HCT116 (cell line): ENCODE measurements around the gene ZMYM2. TPM values are rescaled to one million over a fixed set of nuclear protein-coding genes. Genes with fewer than 3 reads are reported as not detected.

Experiments
- ATAC-seq: fragments of 200-7000 bp; cut with Tn5 transposase; 2 replicates; pipeline ENCODE4 v1.9.1; 2020; ENCODE audit warnings: mild to moderate bottlenecking, moderate library complexity
- BruUV-seq: library from RNA; stranded (reverse); fragments of 400-500 nt; replicated peaks from 2 replicates; lab custom pipeline; 2021; lab: Mats Ljungman, UMichigan
- CTCF ChIA-PET: fragments of 300-600 bp; sonication (Branson Sonifier 250); formaldehyde crosslinking; loops from one replicate; lab custom pipeline; 2021; ENCODE audit warnings: antibody characterized with exemption; lab: Charles Lee
- POLR2A ChIA-PET: fragments of 300-600, 350-600 bp; sonication (Branson Sonifier 250); formaldehyde crosslinking; loops from one replicate; lab custom pipeline; 2021; ENCODE audit warnings: antibody characterized with exemption; lab: Charles Lee
- RAD21 ChIA-PET, 2 experiments: fragments of 300-600 bp; sonication (Branson Sonifier 250); formaldehyde crosslinking; loops; one replicate each; lab custom pipeline; 2023; ENCODE audit warnings: low total read pairs in 2 of 2; ENCODE audit not compliant: uncharacterized antibody in 2 of 2, unreplicated experiment in 2 of 2, low non-redundant PET in 1 of 2; lab: Charles Lee
- DNase-seq: peaks from one replicate; pipeline ENCODE4 v3.0.0-alpha.2; 2010; ENCODE audit warnings: low read depth, low spot score
- H2AFZ ChIP-seq: fragments of 200-600 bp; shearing (Covaris generic), sonication (generic); 2 replicates; pipeline ENCODE4 v1.6.1; 2017; ENCODE audit warnings: low read depth, mixed run types, mixed read lengths, antibody characterized with exemption, low read length; ENCODE audit not compliant: poor library complexity, severe bottlenecking
- H3K27ac ChIP-seq: 2 replicates; pipeline ENCODE4 v1.5.1; 2012; ENCODE audit warnings: low read depth, low read length
- H3K27me3 ChIP-seq: fragments of 200-600 bp; sonication (generic); 2 replicates; pipeline ENCODE4 v1.6.1; 2016; ENCODE audit warnings: mixed run types, low read length, mixed read lengths; ENCODE audit not compliant: insufficient read depth
- H3K36me3 ChIP-seq, 2 experiments: fragments of 200-500 bp in 1 of 2; fragments of 200-600 bp in 1 of 2; sonication (Bioruptor generic) in 1 of 2; sonication (generic) in 1 of 2; 2 replicates each; pipeline versions ENCODE4 v1.5.1 to v1.6.1; 2014 to 2016; ENCODE audit warnings: low read length in 2 of 2, inconsistent platforms in 1 of 2, mixed read lengths in 1 of 2, mixed run types in 1 of 2; ENCODE audit not compliant: insufficient read depth in 2 of 2, control insufficient read depth in 1 of 2
- H3K4me1 ChIP-seq, 2 experiments: fragments of 200-600 bp in 1 of 2; sonication (generic) in 1 of 2; 2 replicates each; pipeline versions ENCODE4 v1.5.1 to v1.6.1; 2012 to 2017; ENCODE audit warnings: low read length in 2 of 2, inconsistent platforms in 1 of 2, mild to moderate bottlenecking in 1 of 2, mixed read lengths in 1 of 2, mixed run types in 1 of 2, moderate library complexity in 1 of 2; ENCODE audit not compliant: insufficient read depth in 2 of 2, control insufficient read depth in 1 of 2
- H3K4me2 ChIP-seq: fragments of 200-600 bp; sonication (generic); 2 replicates; pipeline ENCODE4 v1.6.1; 2017; ENCODE audit warnings: mixed run types, low read length, mixed read lengths
- H3K4me3 ChIP-seq, 2 experiments: fragments of 200-600 bp in 1 of 2; sonication (generic) in 1 of 2; replicated peaks in 1 of 2; 2 replicates each; pipeline ENCODE4 v1.5.1; 2011 to 2016; ENCODE audit warnings: low read length in 2 of 2, control low read depth in 1 of 2, low read depth in 1 of 2, mild to moderate bottlenecking in 1 of 2, mixed read lengths in 1 of 2, mixed run types in 1 of 2
- H3K79me2 ChIP-seq: fragments of 200-600 bp; sonication (generic); 2 replicates; pipeline ENCODE4 v1.6.1; 2017; ENCODE audit warnings: mild to moderate bottlenecking, mixed run types, low read length, moderate library complexity, mixed read lengths; ENCODE audit not compliant: insufficient read depth
- H3K9ac ChIP-seq: fragments of 200-600 bp; sonication (generic); 2 replicates; pipeline ENCODE4 v1.6.1; 2016; ENCODE audit warnings: low read length, mixed read lengths
- H3K9me2 ChIP-seq: fragments of 200-600 bp; sonication (generic), shearing (Covaris generic); 2 replicates; pipeline ENCODE4 v1.6.1; 2017; ENCODE audit warnings: mixed run types, mild to moderate bottlenecking, moderate library complexity; ENCODE audit not compliant: insufficient read depth
- H3K9me3 ChIP-seq, 2 experiments: fragments of 200-500 bp in 1 of 2; fragments of 200-600 bp in 1 of 2; sonication (Bioruptor generic) in 1 of 2; sonication (generic) in 1 of 2; 2 replicates each; pipeline ENCODE4 v1.6.1; 2014 to 2017; ENCODE audit warnings: low read length in 2 of 2, mixed read lengths in 2 of 2, inconsistent platforms in 1 of 2, low read depth in 1 of 2, mild to moderate bottlenecking in 1 of 2, mixed run types in 1 of 2, moderate library complexity in 1 of 2; ENCODE audit not compliant: control insufficient read depth in 1 of 2, insufficient read depth in 1 of 2
- H4K20me1 ChIP-seq: fragments of 200-600 bp; sonication (generic), shearing (Covaris generic); 2 replicates; pipeline ENCODE4 v1.6.1; 2017; ENCODE audit warnings: mixed run types, mild to moderate bottlenecking, moderate library complexity; ENCODE audit not compliant: insufficient read depth
- ATF3 ChIP-seq: IDR thresholded peaks from 2 replicates; pipeline ENCODE4 v1.6.1; 2012
- CBX3 ChIP-seq: IDR thresholded peaks from 2 replicates; pipeline ENCODE4 v1.6.1; 2012; ENCODE audit warnings: low read depth
- ELF1 ChIP-seq: IDR thresholded peaks from 2 replicates; pipeline ENCODE4 v1.6.1; 2012; ENCODE audit warnings: low read depth, borderline replicate concordance
- FOSL1 ChIP-seq: IDR thresholded peaks from 2 replicates; pipeline ENCODE4 v1.6.1; 2012; ENCODE audit warnings: low read depth
- JUND ChIP-seq: IDR thresholded peaks from 2 replicates; pipeline ENCODE4 v1.6.1; 2012
- POLR2A ChIP-seq: IDR thresholded peaks from 2 replicates; pipeline ENCODE4 v1.7.0; 2011; ENCODE audit warnings: borderline replicate concordance; ENCODE audit not compliant: insufficient read depth, insufficient read length; ENCODE audit errors: extremely low read depth
- POLR2AphosphoS5 ChIP-seq: IDR thresholded peaks from 2 replicates; pipeline ENCODE4 v1.6.1; 2011; ENCODE audit warnings: mild to moderate bottlenecking, low read depth, low read length, moderate library complexity
- RAD21 ChIP-seq: IDR thresholded peaks from 2 replicates; pipeline ENCODE4 v1.6.1; 2012; ENCODE audit warnings: low read depth, mild to moderate bottlenecking
- REST ChIP-seq: IDR thresholded peaks from 2 replicates; pipeline ENCODE4 v1.6.1; 2012; ENCODE audit warnings: low read depth
- SIN3A ChIP-seq: IDR thresholded peaks from 2 replicates; pipeline ENCODE4 v1.6.1; 2012; ENCODE audit warnings: low read depth
- TCF7L2 ChIP-seq: IDR thresholded peaks from 2 replicates; pipeline ENCODE4 v1.7.0; 2011; ENCODE audit warnings: borderline replicate concordance, inconsistent platforms; ENCODE audit not compliant: insufficient read depth, insufficient read length; ENCODE audit errors: extremely low read depth
- ZFX ChIP-seq: fragments of 450-650 bp; IDR thresholded peaks from 2 replicates; pipeline ENCODE4 v1.6.1; 2017
- ZNF274 ChIP-seq: fragments of 200-500 bp; sonication (Bioruptor generic); IDR thresholded peaks from 2 replicates; pipeline ENCODE4 v1.6.1; 2014; ENCODE audit warnings: mild to moderate bottlenecking, low read depth, low read length, inconsistent platforms
- intact Hi-C: fragments of 100-400 bp; cut with micrococcal nuclease; formaldehyde crosslinking; loops from 2 replicates; pipeline ENCODE4 v1.10.0; 2022
- total RNA-seq: library from RNA; stranded (reverse); gene quantifications from one replicate; pipeline ENCODE4 v1.2.1, GENCODE V29; 2021; ENCODE audit not compliant: unreplicated experiment

Gene ZMYM2
- total RNA-seq, 1 experiment from 2014 or later = 53.0 TPM

- ATAC-seq = no peak
- peaks cover 16 to 62% of the 10 kb centered on the region in 2 experiments for H3K4me1 ChIP-seq
- H3K79me2 ChIP-seq = no peaks in the 10 kb centered on the region
- peak overlapping the region; percentile 46 for H3K4me2 ChIP-seq
- DNase-seq = no peak
- BruUV-seq = no TSS peak
- intact Hi-C loops = no loop called here
- RAD21 ChIA-PET = no interaction called here
- no peaks in the 10 kb centered on the region for H3K27me3 ChIP-seq
- H3K9me2 ChIP-seq = no peaks in the 10 kb centered on the region
- H3K27ac ChIP-seq = no peak overlapping the region
- peak overlapping the region; percentile 44 for H2AFZ ChIP-seq
- no peak overlapping the region for H3K9ac ChIP-seq
- TF ChIP-seq FOSL1 = peak; percentile 49
- TF ChIP-seq CBX3 = no peak; the same call in 1 of the 2 replicates
- no peak for TF ChIP-seq TCF7L2
- TF ChIP-seq POLR2A = no peak
- TF ChIP-seq JUND = peak; percentile 34; the same call in 1 of the 2 replicates
- TF ChIP-seq ZFX = no peak
- no peak for TF ChIP-seq POLR2AphosphoS5
- TF ChIP-seq ATF3 = no peak
- H3K9me3 ChIP-seq = no peaks in the 10 kb centered on the region
- H4K20me1 ChIP-seq = no peaks in the 10 kb centered on the region
- CTCF ChIA-PET = no interaction called here
- no peaks in the 10 kb centered on the region for H3K36me3 ChIP-seq
- POLR2A ChIA-PET = no interaction called here
- no peak overlapping the region for H3K4me3 ChIP-seq
Observed at GRCh38 chr13:20125129-20125782, 166.7 kb downstream of the ZMYM2 start.

GRCh38 chr13:20125783-20126165, 167.2 kb downstream of the ZMYM2 start:
- intact Hi-C loops = loop anchor here (2.0 kb wide), 1 partner anchor 35 kb away; the partner anchor contains the start of gene GJA3
- POLR2A ChIA-PET = interaction anchor here (0.6 kb wide), 1 partner anchor 414 kb away, joined by 4 read pairs; no protein-coding TSS in a partner anchor
- Histone ChIP-seq H3K9me2 (no peaks in the 10 kb centered on the region), H3K9ac (no peak overlapping the region), H4K20me1 (no peaks in the 10 kb centered on the region), H3K79me2 (no peaks in the 10 kb centered on the region), H3K36me3 (no peaks in the 10 kb centered on the region), H3K27ac (no peak overlapping the region), H2AFZ (peak overlapping the region; percentile 44), H3K27me3 (no peaks in the 10 kb centered on the region), H3K9me3 (no peaks in the 10 kb centered on the region), H3K4me2 (peak overlapping the region; percentile 46), H3K4me3 (no peak overlapping the region), H3K4me1 (peaks cover 14 to 57% of the 10 kb centered on the region in 2 experiments)
- no TSS peak for BruUV-seq
- RAD21 ChIA-PET = no interaction called here
- CTCF ChIA-PET = no interaction called here
- no peak for ATAC-seq
- DNase-seq = no peak
- no peak for TF ChIP-seq ATF3
- TF ChIP-seq SIN3A = no peak
- TF ChIP-seq ZFX = no peak
- no peak for TF ChIP-seq ELF1
- TF ChIP-seq RAD21 = no peak
- no peak for TF ChIP-seq FOSL1
- TF ChIP-seq REST = no peak
- no peak for TF ChIP-seq ZNF274
- TF ChIP-seq JUND = no peak
- TF ChIP-seq POLR2A = no peak
- no peak for TF ChIP-seq POLR2AphosphoS5
- TF ChIP-seq TCF7L2 = no peak
